ENCODE data around the gene LINC00237. TPM values are rescaled to one million over a fixed set of nuclear protein-coding genes. Genes with fewer than 3 reads are reported as not detected.

Gene LINC00237
- total and polyA plus RNA-seq, 2 of the 8 experiments (the other 6 are each of a cell fraction or from before 2014, with no cell fraction given), result 0.28 to 1.4 TPM

DNA sequence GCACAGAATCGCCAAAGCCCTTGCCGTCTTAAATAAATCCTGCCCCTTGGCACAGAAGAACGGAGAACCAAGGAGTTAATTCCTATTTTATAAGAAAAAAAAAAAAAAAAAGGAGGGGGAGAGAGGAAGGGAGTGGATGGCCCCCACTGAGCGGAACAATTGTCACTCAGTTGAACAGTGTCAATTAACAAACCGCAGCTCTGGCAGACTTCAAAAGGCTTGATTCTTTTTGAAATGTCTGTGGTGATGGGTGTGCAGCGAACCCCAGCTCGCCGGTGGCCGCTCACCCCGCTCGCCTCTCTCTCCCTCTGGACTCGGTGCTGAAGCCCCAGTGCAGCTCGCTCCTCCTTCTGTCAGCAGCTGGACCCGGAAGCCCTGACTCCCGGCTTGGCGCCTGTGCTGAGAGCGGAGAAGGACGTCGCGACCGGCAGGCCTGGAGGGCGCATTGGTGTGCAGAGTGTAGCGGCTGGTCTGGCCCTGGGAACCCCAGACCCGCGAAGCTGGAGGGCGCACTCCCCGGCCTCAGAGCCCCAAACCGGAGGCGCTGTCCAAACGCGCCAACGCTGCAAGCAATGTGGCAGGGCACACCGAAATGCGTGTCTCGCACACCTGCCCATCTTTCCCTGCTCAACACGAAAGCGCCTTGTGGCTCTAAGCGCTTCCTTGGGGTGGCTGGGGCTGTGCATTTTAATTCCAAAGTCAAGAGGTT, 3.4 kb downstream of the LINC00237 start (continued):
- peak; percentile 1 for TF ChIP-seq RNF2 (IDR thresholded peaks at IDR 0.05; ENCODE audit: borderline replicate concordance, low read depth, low read length, missing control alignments, poor library complexity, severe bottlenecking)
- peak; percentile 71; the same call in 1 of the 2 replicates for TF ChIP-seq MAX (IDR thresholded peaks at IDR 0.05)
- peak; percentile 15 for TF ChIP-seq EZH2 (IDR thresholded peaks at IDR 0.05; ENCODE audit: low read depth, low read length, severe bottlenecking)
